ENCODE data around the gene GSG1.

DNA sequence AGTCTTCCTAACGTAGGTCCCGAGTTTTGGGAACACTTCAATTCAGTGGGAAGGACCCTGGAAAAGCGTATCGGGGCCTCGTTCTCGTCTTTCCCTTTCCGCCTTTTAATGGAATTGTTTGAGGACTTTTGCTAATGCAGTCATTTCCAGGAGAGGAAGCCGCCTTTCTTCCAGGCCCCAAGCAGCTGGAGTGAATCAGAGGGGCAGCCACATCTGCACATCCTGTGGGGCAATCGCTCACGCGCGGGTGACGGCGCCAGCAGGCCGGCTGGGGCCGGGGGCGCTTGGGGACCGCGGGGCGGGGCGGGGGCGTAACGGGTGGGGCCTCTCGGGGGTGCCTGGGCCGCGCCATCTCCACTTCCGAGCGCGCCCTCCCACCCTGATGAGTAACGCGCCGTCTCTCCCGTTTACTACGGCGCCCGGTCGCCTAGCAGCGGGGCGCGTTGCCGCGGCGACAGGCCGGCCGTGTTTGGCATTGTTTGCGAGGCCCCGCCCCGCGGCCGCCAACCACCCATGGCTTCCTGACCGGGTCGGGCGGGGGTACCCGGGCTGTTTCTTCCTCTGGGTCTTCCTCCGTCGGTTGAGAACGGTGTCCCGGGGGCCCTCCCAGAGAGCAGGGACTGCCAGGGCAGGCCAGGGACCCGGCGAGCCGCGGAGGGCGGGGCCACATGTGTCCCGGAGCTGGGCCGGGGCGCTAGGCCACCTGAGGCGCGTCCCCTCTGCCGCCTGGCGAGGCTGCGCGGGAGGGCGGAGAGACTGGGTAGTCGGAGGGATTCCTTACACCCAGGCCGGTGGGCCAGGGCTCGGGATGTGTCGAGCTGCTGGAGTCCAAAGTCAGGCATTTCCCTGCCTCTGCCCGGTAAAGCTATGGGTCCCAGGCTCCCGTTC, 2.3 kb downstream of the GSG1 start:
- no peak for TF ChIP-seq SP1 (IDR thresholded peaks at IDR 0.05)
- TF ChIP-seq FOXA1 (IDR thresholded peaks at IDR 0.05), result no peak
- TF ChIP-seq CTBP1 (IDR thresholded peaks at IDR 0.05; ENCODE audit: borderline replicate concordance), result no peak
- no peak for TF ChIP-seq BHLHE40 (IDR thresholded peaks at IDR 0.05; ENCODE audit: borderline replicate concordance)
- TF ChIP-seq ELF4 (IDR thresholded peaks at IDR 0.05), result no peak
- no peak for TF ChIP-seq SUZ12 (IDR thresholded peaks at IDR 0.05)
- no peak for TF ChIP-seq FOXK2 (IDR thresholded peaks at IDR 0.05)
- TF ChIP-seq NFRKB (IDR thresholded peaks at IDR 0.05), result no peak
- TF ChIP-seq HDGF (IDR thresholded peaks at IDR 0.05; ENCODE audit: borderline replicate concordance), result no peak
- TF ChIP-seq ZNF384 (IDR thresholded peaks at IDR 0.05), result no peak
- no peak for TF ChIP-seq TARDBP (IDR thresholded peaks at IDR 0.05)
- no peak for TF ChIP-seq ARNT (IDR thresholded peaks at IDR 0.05)

Measured in HEK293T (cell line).